ENCODE results near the gene SOAT2.

Gene SOAT2

GRCh38 chr12:53058674-53059433 is 44.4 kb upstream of the SOAT2 start:
- TF ChIP-seq CTCF (IDR thresholded peaks at IDR 0.05) = no peak

GRCh38 chr12:53059434-53060063 is 43.7 kb upstream of the SOAT2 start:
- no peak for TF ChIP-seq CTCF (IDR thresholded peaks at IDR 0.05)

GRCh38 chr12:53060064-53060720 is 43.1 kb upstream of the SOAT2 start:
- no peak for TF ChIP-seq CTCF (IDR thresholded peaks at IDR 0.05)

- no peak for TF ChIP-seq CTCF (IDR thresholded peaks at IDR 0.05)
Observed at GRCh38 chr12:53060721-53061276, 42.5 kb upstream of the SOAT2 start.

GRCh38 chr12:53061404-53062010 is 41.8 kb upstream of the SOAT2 start:
- TF ChIP-seq CTCF (IDR thresholded peaks at IDR 0.05) = peak; percentile 45; the same call in 1 of the 2 replicates

GRCh38 chr12:53062011-53062961 is 41.0 kb upstream of the SOAT2 start:
- no peak for TF ChIP-seq CTCF (IDR thresholded peaks at IDR 0.05)
